WTC11 (cell line): ENCODE results near the gene SMAD5.

Experiments used
- ATF2 ChIP-seq: sonication (generic); formaldehyde crosslinking; IDR thresholded peaks from 2 replicates; pipeline ENCODE4 v1.8.1; 2022; ENCODE audit warnings: low read depth, missing genetic modification reagents, borderline replicate concordance
- CBFB ChIP-seq: sonication (generic); formaldehyde crosslinking; IDR thresholded peaks from 2 replicates; pipeline ENCODE4 v1.8.1; 2022; ENCODE audit warnings: mild to moderate bottlenecking, low read depth, missing genetic modification reagents
- CDX4 ChIP-seq: fragments of 250-450 bp; sonication (Bioruptor Pico); IDR thresholded peaks from 2 replicates; pipeline ENCODE4 v1.9.0; 2021; ENCODE audit warnings: moderate library complexity, mild to moderate bottlenecking, inconsistent platforms, borderline replicate concordance
- CTCF ChIP-seq: fragments of 200-600 bp; IDR thresholded peaks from 2 replicates; pipeline ENCODE4 v1.8.0; 2022; ENCODE audit warnings: antibody characterized with exemption
- KAT7 ChIP-seq: sonication (generic); formaldehyde crosslinking; IDR thresholded peaks from 2 replicates; pipeline ENCODE4 v1.8.1; 2023; ENCODE audit warnings: missing genetic modification reagents, mild to moderate bottlenecking, borderline replicate concordance
- MAX ChIP-seq: sonication (generic); formaldehyde crosslinking; IDR thresholded peaks from 2 replicates; pipeline ENCODE4 v1.8.0; 2022; ENCODE audit warnings: mild to moderate bottlenecking, missing genetic modification reagents
- MYBL2 ChIP-seq: sonication (generic); formaldehyde crosslinking; IDR thresholded peaks from 2 replicates; pipeline ENCODE4 v1.8.1; 2023; ENCODE audit warnings: mild to moderate bottlenecking, moderate library complexity, missing genetic modification reagents
- PRDM15 ChIP-seq: sonication (generic); formaldehyde crosslinking; IDR thresholded peaks from 2 replicates; pipeline ENCODE4 v1.8.0; 2022; ENCODE audit warnings: missing genetic modification reagents
- SP1 ChIP-seq: sonication (generic); formaldehyde crosslinking; conservative IDR thresholded peaks from 2 replicates; pipeline ENCODE4 v1.8.1; 2022; ENCODE audit warnings: missing genetic modification reagents
- TEAD4 ChIP-seq: sonication (generic); formaldehyde crosslinking; IDR thresholded peaks from 2 replicates; pipeline ENCODE4 v1.8.0; 2022; ENCODE audit warnings: mild to moderate bottlenecking, missing genetic modification reagents
- ZNF671 ChIP-seq: fragments of 250-450 bp; sonication (Bioruptor Pico); IDR thresholded peaks from 2 replicates; pipeline ENCODE4 v1.8.0; 2021; ENCODE audit warnings: mild to moderate bottlenecking

- TF ChIP-seq CTCF (no peak), SP1 (no peak), MYBL2 (CRISPR knock-in tag) (no peak), KAT7 (CRISPR knock-in tag) (no peak), TEAD4 (no peak), MAX (no peak), ZNF671 (no peak), CDX4 (CRISPR knock-in tag) (no peak), ATF2 (CRISPR knock-in tag) (no peak), PRDM15 (CRISPR knock-in tag) (no peak), CBFB (no peak)
These were observed 42.9 kb upstream of the SMAD5 start for GRCh38 chr5:136089791-136090190.
